Loucy (cell line): ENCODE results near the gene ATP5PO.
"Not testable (repeated sequence)": the region's sequence is repeated elsewhere in the genome, so short reads cannot be mapped to it uniquely, and the experiment has no call there.

Experiments
- H2AFZ ChIP-seq: fragments of 200-600 bp; sonication (generic); 2 replicates; pipeline ENCODE4 v1.6.0; 2016; ENCODE audit warnings: antibody characterized with exemption, mild to moderate bottlenecking, low read length, moderate library complexity
- H3F3A ChIP-seq: fragments of 200-600 bp; 2 replicates; pipeline ENCODE4 v1.6.0; 2016; ENCODE audit warnings: antibody characterized with exemption, low read depth, mild to moderate bottlenecking
- H3K27me3 ChIP-seq: fragments of 200-600 bp; sonication (generic); 2 replicates; pipeline ENCODE4 v1.6.1; 2014; ENCODE audit warnings: low read length, mild to moderate bottlenecking; ENCODE audit not compliant: insufficient read depth, poor library complexity, severe bottlenecking
- H3K36me3 ChIP-seq: fragments of 200-600 bp; sonication (generic); 2 replicates; pipeline ENCODE4 v1.6.1; 2016; ENCODE audit warnings: low read length; ENCODE audit not compliant: insufficient read depth
- H3K4me1 ChIP-seq: fragments of 200-600 bp; sonication (generic); 2 replicates; pipeline ENCODE4 v1.5.1; 2014; ENCODE audit warnings: low read length, mild to moderate bottlenecking; ENCODE audit not compliant: insufficient read depth, poor library complexity, severe bottlenecking
- H3K4me2 ChIP-seq: fragments of 200-600 bp; sonication (generic); 2 replicates; pipeline ENCODE4 v1.6.0; 2014; ENCODE audit warnings: antibody characterized with exemption, low read length, low read depth, mild to moderate bottlenecking; ENCODE audit not compliant: poor library complexity, severe bottlenecking
- H3K4me3 ChIP-seq: fragments of 200-600 bp; sonication (generic); 2 replicates; pipeline ENCODE4 v1.5.1; 2014; ENCODE audit warnings: low read length, mild to moderate bottlenecking, mixed read lengths; ENCODE audit not compliant: poor library complexity, severe bottlenecking
- H3K79me2 ChIP-seq: fragments of 200-600 bp; sonication (generic); 2 replicates; pipeline ENCODE4 v1.6.1; 2014; ENCODE audit warnings: low read length; ENCODE audit not compliant: insufficient read depth
- H3K9ac ChIP-seq: fragments of 200-600 bp; sonication (generic); 2 replicates; pipeline ENCODE4 v1.6.0; 2014; ENCODE audit warnings: mild to moderate bottlenecking, low read depth, low read length, moderate library complexity; ENCODE audit not compliant: poor library complexity, severe bottlenecking
- H3K9me2 ChIP-seq: fragments of 200-600 bp; sonication (generic); replicated peaks from 2 replicates; pipeline ENCODE4 v1.6.1; 2016; ENCODE audit warnings: low read depth, low read length, mixed read lengths
- H3K9me3 ChIP-seq: fragments of 200-600 bp; sonication (generic); 2 replicates; pipeline ENCODE4 v1.6.1; 2014; ENCODE audit warnings: mild to moderate bottlenecking, antibody characterized with exemption, low read length, low read depth; ENCODE audit not compliant: insufficient read depth
- H4K20me1 ChIP-seq: fragments of 200-600 bp; sonication (generic); 2 replicates; pipeline ENCODE4 v1.6.0; 2014; ENCODE audit warnings: antibody characterized with exemption, low read length, mild to moderate bottlenecking; ENCODE audit not compliant: insufficient read depth, poor library complexity, severe bottlenecking
- EZH2phosphoT487 ChIP-seq: fragments of 200-600 bp; IDR thresholded peaks from 2 replicates; pipeline ENCODE4 v1.6.1; 2018; ENCODE audit warnings: antibody characterized with exemption, mild to moderate bottlenecking, moderate library complexity, borderline replicate concordance
- TF ChIP-seq, protein P1 (sequence below): fragments of 200-600 bp; sonication (generic); conservative IDR thresholded peaks from 2 replicates; pipeline ENCODE4 v1.5.1; 2014; ENCODE audit warnings: mild to moderate bottlenecking, antibody characterized with exemption, low read length

Gene ATP5PO

DNA sequence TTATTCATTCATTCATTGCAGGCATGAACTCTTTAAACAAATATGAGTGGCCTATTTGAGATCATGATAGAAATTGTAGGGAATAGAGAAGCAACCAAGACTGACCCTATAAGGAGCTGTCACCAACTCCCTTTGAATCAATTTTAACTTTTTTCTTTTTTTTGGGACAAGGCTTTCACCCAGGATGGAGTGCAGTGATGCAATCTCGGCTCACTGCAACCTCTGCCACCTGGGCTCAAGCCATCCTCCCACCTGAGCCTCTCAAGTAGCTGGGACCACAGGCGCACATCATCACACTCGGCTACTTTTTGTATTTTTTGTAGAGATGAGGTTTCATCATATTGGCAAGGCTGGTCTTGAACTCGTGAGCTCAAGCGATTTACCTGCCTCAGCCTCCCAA is 17.1 kb upstream of the ATP5PO start:
- no peak for TF ChIP-seq EZH2phosphoT487
- TF ChIP-seq, protein P1, sequence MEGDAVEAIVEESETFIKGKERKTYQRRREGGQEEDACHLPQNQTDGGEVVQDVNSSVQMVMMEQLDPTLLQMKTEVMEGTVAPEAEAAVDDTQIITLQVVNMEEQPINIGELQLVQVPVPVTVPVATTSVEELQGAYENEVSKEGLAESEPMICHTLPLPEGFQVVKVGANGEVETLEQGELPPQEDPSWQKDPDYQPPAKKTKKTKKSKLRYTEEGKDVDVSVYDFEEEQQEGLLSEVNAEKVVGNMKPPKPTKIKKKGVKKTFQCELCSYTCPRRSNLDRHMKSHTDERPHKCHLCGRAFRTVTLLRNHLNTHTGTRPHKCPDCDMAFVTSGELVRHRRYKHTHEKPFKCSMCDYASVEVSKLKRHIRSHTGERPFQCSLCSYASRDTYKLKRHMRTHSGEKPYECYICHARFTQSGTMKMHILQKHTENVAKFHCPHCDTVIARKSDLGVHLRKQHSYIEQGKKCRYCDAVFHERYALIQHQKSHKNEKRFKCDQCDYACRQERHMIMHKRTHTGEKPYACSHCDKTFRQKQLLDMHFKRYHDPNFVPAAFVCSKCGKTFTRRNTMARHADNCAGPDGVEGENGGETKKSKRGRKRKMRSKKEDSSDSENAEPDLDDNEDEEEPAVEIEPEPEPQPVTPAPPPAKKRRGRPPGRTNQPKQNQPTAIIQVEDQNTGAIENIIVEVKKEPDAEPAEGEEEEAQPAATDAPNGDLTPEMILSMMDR: no peak
- Histone ChIP-seq H4K20me1 (peaks cover 23% of the 10 kb centered on the region), H2AFZ (no peak overlapping the region), H3K36me3 (no peaks in the 10 kb centered on the region), H3K9ac (peak overlapping the region; percentile 94), H3K27me3 (no peaks in the 10 kb centered on the region), H3K4me2 (peak overlapping the region; percentile 95), H3K4me3 (peak overlapping the region; percentile 89), H3K9me3 (no peaks in the 10 kb centered on the region), H3K4me1 (peaks cover 50% of the 10 kb centered on the region), H3K79me2 (peaks cover 63% of the 10 kb centered on the region), H3F3A (peaks cover 2% of the 10 kb centered on the region; the same call in 1 of the 2 replicates), H3K9me2 (no peaks in the 10 kb centered on the region)

- no peak overlapping the region for H2AFZ ChIP-seq
- no peaks in the 10 kb centered on the region for H3K9me2 ChIP-seq
- H4K20me1 ChIP-seq: peaks cover 23% of the 10 kb centered on the region
- H3K27me3 ChIP-seq: no peaks in the 10 kb centered on the region
- H3K9ac ChIP-seq: peak overlapping the region; percentile 94
- H3K4me1 ChIP-seq: peaks cover 42% of the 10 kb centered on the region
- H3K79me2 ChIP-seq: peaks cover 55% of the 10 kb centered on the region
- H3K9me3 ChIP-seq: no peaks in the 10 kb centered on the region
- H3F3A ChIP-seq: peaks cover 2% of the 10 kb centered on the region; the same call in 1 of the 2 replicates
- no peaks in the 10 kb centered on the region for H3K36me3 ChIP-seq
- H3K4me3 ChIP-seq: peak overlapping the region; percentile 89
- peak overlapping the region; percentile 95 for H3K4me2 ChIP-seq
- TF ChIP-seq, protein P1: no peak
Observed at GRCh38 chr21:33931799-33932390, 16.3 kb upstream of the ATP5PO start.

DNA sequence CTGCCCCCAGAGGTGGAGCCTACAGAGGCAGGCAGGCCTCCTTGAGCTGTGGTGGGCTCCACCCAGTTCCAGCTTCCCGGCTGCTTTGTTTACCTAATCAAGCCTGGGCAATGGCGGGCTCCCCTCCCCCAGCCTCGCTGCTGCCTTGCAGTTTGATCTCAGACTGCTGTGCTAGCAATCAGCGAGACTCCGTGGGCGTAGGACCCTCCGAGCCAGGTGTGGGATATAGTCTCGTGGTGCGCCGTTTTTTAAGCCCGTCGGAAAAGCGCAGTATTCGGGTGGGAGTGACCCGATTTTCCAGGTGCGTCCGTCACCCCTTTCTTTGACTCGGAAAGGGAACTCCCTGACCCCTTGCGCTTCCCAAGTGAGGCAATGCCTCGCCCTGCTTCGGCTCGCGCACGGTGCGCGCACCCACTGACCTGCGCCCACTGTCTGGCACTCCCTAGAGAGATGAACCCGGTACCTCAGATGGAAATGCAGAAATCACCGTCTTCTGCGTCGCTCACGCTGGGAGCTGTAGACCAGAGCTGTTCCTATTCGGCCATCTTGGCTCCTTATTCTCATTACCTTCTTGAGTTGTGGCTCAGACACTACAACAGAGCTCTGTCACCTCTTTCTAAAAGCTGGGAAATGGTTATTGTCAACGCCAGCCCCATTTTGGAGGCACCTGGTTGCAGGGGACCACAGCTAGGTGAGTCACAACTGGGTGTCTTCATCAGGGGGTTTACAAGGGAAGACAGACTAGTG is 15.6 kb upstream of the ATP5PO start:
- not testable (repeated sequence) for H3K36me3 ChIP-seq, H3F3A ChIP-seq, H3K9me2 ChIP-seq, H3K9me3 ChIP-seq, H2AFZ ChIP-seq, H3K27me3 ChIP-seq
- Histone ChIP-seq H3K9ac (peak overlapping the region; percentile 94), H4K20me1 (peaks cover 23% of the 10 kb centered on the region), H3K4me1 (peaks cover 36% of the 10 kb centered on the region), H3K79me2 (peaks cover 48% of the 10 kb centered on the region), H3K4me3 (peak overlapping the region; percentile 89), H3K4me2 (peak overlapping the region; percentile 95)

- not testable (repeated sequence) for H3K9me2 ChIP-seq, H3K27me3 ChIP-seq, H3K4me3 ChIP-seq, H3K9me3 ChIP-seq, H4K20me1 ChIP-seq, H3K4me1 ChIP-seq, H3K9ac ChIP-seq, H3K36me3 ChIP-seq, H3K4me2 ChIP-seq, H3K79me2 ChIP-seq, H2AFZ ChIP-seq, H3F3A ChIP-seq
Observed at GRCh38 chr21:33926248-33926647, 10.6 kb upstream of the ATP5PO start.
